Transverse colon (tissue), 4 donors: ENCODE measurements around the gene DISC1. TPM values are rescaled to one million over a fixed set of nuclear protein-coding genes. Genes with fewer than 3 reads are reported as not detected.
"Not testable (repeated sequence)": the region's sequence is repeated elsewhere in the genome, so short reads cannot be mapped to it uniquely, and the experiment has no call there.

Experiments
- DNase-seq: peaks from one replicate; pipeline ENCODE4 v3.0.0-alpha.2; 2019
- H3K27ac ChIP-seq, 4 donors: fragments of 200-600 bp; sonication (generic); 2 replicates each; pipeline ENCODE4 v1.5.1; 2016 to 2018; ENCODE audit warnings: inconsistent platforms in 4 of 4
- H3K27me3 ChIP-seq: fragments of 200-600 bp; sonication (generic); 2 replicates; pipeline ENCODE4 v1.5.1; 2017; ENCODE audit warnings: inconsistent platforms
- H3K36me3 ChIP-seq, 4 donors: fragments of 200-600 bp; sonication (generic); 2 replicates each; pipeline ENCODE4 v1.5.1; 2017 to 2019; ENCODE audit warnings: inconsistent platforms in 4 of 4
- H3K4me1 ChIP-seq, 4 donors: fragments of 200-600 bp; sonication (generic); 2 replicates each; pipeline ENCODE4 v1.5.1; 2017 to 2020; ENCODE audit warnings: inconsistent platforms in 4 of 4
- H3K4me3 ChIP-seq, 4 donors: fragments of 200-600 bp; sonication (generic); 1 replicate in 1 of 4; 2 replicates in 3 of 4; pipeline versions ENCODE4 v1.5.1 to v1.6.1; 2017 to 2019; ENCODE audit warnings: inconsistent platforms in 4 of 4
- H3K9me3 ChIP-seq, 2 donors: fragments of 200-600 bp; sonication (generic); 2 replicates each; pipeline ENCODE4 v1.5.1; 2017 to 2019; ENCODE audit warnings: inconsistent platforms in 2 of 2
- EP300 ChIP-seq: sonication (generic); formaldehyde crosslinking; IDR thresholded peaks from one replicate; pipeline ENCODE4 v1.6.1; 2017; ENCODE audit warnings: antibody characterized with exemption, low read depth
- POLR2A ChIP-seq: fragments of 450-650 bp; IDR thresholded peaks from one replicate; pipeline ENCODE4 v1.6.1; 2016; ENCODE audit warnings: antibody characterized with exemption, mild to moderate bottlenecking, moderate library complexity
- POLR2AphosphoS5 ChIP-seq, 3 donors: sonication (generic); formaldehyde crosslinking; IDR thresholded peaks; one replicate each; pipeline ENCODE4 v1.6.1; 2016; ENCODE audit warnings: antibody characterized with exemption in 3 of 3
- WGBS, 2 donors: methylation state at CpG; one replicate each; pipeline ENCODE4 v1.1.5; 2018; ENCODE audit warnings: low coverage in 1 of 2; 5-methylcytosine and 5-hydroxymethylcytosine counted together
- in situ Hi-C, 4 donors: fragments of 200-750 bp; cut with MboI; loops; one replicate each; pipeline versions ENCODE4 v1.15.0 to v1.15.1; 2017; ENCODE audit warnings: low sequenced_read_pairs in 3 of 4, low pct_ligation_motif_present in 1 of 4, low pct_unique_long_range_greater_than_20kb in 1 of 4
- intact Hi-C: fragments of 100-400 bp; cut with DNase I; formaldehyde crosslinking; loops from one replicate; pipeline ENCODE4 v1.15.1; 2023; ENCODE audit warnings: low total_unique reads
- total RNA-seq, 4 donors: library from RNA; depleted of rRNA; stranded (reverse); fragments of >200 nt; gene quantifications; one replicate each; pipeline ENCODE4 v1.1.0, GENCODE V29; 2016
- TF ChIP-seq, protein P1 (sequence below), 5 experiments: fragments of 200-600 bp in 3 of 5; fragments of 450-650 bp in 2 of 5; sonication (generic) in 3 of 5; IDR thresholded peaks; 1 replicate in 2 of 5; 2 replicates in 3 of 5; pipeline ENCODE4 v1.5.1; 2016 to 2017; ENCODE audit warnings: antibody characterized with exemption in 5 of 5, inconsistent platforms in 3 of 5, mild to moderate bottlenecking in 2 of 5, moderate library complexity in 1 of 5

DISC1 gene
- total RNA-seq, 4 donors from 2014 or later: 7.8 to 20.3 (median 11.5) TPM

DNA sequence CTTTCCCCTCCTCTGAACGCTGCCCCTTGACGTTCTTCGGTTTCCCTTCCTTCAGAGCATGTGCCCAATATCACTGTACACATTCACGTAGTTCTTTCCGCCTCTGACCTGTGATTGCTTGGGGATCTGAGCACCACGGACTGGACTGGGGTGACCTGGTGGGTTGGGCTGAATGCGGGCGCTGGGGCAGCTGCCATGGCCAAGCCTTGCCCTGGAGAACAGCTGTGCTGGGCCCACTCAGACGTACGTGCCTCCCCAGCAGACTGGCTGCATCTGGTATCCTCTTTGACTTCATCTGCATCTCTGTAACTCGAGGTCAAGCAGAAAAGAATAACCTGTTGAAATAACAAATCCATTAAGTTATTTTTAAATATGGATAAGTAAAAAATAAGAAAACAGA lies 35.1 kb upstream of the DISC1 start:
- TF ChIP-seq POLR2A (no peak), EP300 (no peak), POLR2AphosphoS5 (IDR thresholded peaks at IDR 0.05) (no peak)
- TF ChIP-seq, protein P1, sequence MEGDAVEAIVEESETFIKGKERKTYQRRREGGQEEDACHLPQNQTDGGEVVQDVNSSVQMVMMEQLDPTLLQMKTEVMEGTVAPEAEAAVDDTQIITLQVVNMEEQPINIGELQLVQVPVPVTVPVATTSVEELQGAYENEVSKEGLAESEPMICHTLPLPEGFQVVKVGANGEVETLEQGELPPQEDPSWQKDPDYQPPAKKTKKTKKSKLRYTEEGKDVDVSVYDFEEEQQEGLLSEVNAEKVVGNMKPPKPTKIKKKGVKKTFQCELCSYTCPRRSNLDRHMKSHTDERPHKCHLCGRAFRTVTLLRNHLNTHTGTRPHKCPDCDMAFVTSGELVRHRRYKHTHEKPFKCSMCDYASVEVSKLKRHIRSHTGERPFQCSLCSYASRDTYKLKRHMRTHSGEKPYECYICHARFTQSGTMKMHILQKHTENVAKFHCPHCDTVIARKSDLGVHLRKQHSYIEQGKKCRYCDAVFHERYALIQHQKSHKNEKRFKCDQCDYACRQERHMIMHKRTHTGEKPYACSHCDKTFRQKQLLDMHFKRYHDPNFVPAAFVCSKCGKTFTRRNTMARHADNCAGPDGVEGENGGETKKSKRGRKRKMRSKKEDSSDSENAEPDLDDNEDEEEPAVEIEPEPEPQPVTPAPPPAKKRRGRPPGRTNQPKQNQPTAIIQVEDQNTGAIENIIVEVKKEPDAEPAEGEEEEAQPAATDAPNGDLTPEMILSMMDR (IDR thresholded peaks at IDR 0.05): no peak
- intact Hi-C loops: loop anchor here (5.0 kb wide), 1 partner anchor 234 kb away; no protein-coding TSS in a partner anchor

DNA sequence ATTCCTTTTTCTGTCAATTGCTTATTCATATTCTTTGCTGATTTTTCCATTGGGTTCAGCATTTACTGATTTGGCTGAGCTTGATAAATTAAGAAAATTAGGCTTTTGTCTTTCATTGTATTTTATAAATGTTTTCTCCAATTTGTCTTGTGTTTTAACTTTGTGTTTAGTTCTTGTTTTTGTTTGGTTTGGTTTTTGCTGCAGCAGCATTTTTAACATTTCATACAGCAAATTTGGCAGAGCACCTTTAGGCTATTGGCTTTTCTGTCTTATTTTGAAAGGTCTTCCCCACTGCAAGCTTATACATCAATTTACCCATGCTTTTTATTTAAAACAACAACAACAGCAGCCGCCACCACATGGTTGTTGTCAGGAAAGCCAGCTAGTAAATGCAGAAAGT lies 33.8 kb upstream of the DISC1 start:
- H3K4me1 ChIP-seq: peaks cover 0 to 7% (median 0%) of the 10 kb centered on the region in 4 donors
- DNase-seq: no peak
- in situ Hi-C loops (no loop called here), intact Hi-C loops (loop anchor here (5.0 kb wide), 1 partner anchor 236 kb away; no protein-coding TSS in a partner anchor)
- TF ChIP-seq, protein P1 (IDR thresholded peaks at IDR 0.05): no peak
- no peak for TF ChIP-seq EP300
- TF ChIP-seq POLR2AphosphoS5 (IDR thresholded peaks at IDR 0.05): no peak
- TF ChIP-seq POLR2A: no peak
- H3K9me3 ChIP-seq: no peaks in the 10 kb centered on the region
- H3K27ac ChIP-seq: no peak overlapping the region
- no peaks in the 10 kb centered on the region for H3K36me3 ChIP-seq
- 63 to 86% methylated on average over 1 of the region's 1 CpG for WGBS, 2 donors
- H3K27me3 ChIP-seq: no peaks in the 10 kb centered on the region
- H3K4me3 ChIP-seq: no peak overlapping the region

More for the DNA sequence above, 35.1 kb upstream of the DISC1 start:
- 20 to 74% methylated on average over 1 to 11 of the region's 11 CpGs for WGBS, 2 donors
- in situ Hi-C loops: no loop called here
- DNase-seq: no peak
- no peaks in the 10 kb centered on the region for H3K27me3 ChIP-seq
- no peak overlapping the region for H3K4me3 ChIP-seq
- no peaks in the 10 kb centered on the region for H3K9me3 ChIP-seq
- no peak overlapping the region for H3K27ac ChIP-seq
- H3K4me1 ChIP-seq: peaks cover 0 to 7% (median 0%) of the 10 kb centered on the region in 4 donors
- H3K36me3 ChIP-seq: no peaks in the 10 kb centered on the region

DNA sequence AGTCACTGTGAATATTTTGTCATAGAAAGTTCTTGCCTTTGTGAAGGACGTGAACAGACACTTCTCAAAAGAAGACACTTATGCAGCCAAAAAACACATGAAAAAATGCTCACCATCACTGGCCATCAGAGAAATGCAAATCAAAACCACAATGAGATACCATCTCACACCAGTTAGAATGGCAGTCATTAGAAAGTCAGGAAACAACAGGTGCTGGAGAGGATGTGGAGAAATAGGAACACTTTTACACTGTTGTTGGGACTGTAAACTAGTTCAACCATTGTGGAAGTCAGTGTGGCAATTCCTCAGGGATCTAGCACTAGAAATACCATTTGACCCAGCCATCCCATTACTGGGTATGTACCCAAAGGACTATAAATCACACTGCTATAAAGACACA lies 33.3 kb upstream of the DISC1 start:
- H3K4me1 ChIP-seq, H3K4me3 ChIP-seq, DNase-seq, H3K9me3 ChIP-seq, H3K27ac ChIP-seq, H3K27me3 ChIP-seq, in situ Hi-C loops, H3K36me3 ChIP-seq: not testable (repeated sequence)
- 76 to 100% methylated on average over 1 of the region's 1 CpG for WGBS, 2 donors
- intact Hi-C loops: loop anchor here (5.0 kb wide), 1 partner anchor 236 kb away; no protein-coding TSS in a partner anchor

DNA sequence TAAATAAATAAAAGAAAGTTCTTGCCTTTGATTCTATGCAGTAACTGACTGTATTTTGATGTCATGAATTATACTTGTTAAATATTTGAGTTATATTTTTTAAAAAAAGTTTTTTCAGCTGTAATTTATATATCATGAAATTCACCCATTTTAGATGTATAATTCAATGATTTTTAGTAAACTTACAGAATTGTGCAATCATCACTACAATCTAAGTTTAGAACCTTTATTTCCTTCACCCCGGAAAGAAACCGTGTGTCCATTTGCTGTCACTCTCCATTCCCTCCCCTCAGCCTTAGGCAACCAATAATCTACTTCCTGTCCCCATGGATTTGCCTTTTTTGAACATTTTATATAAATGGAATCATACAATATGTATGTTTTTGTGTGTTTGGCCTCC lies 32.5 kb upstream of the DISC1 start:
- Histone ChIP-seq H3K27me3 (no peaks in the 10 kb centered on the region), H3K9me3 (no peaks in the 10 kb centered on the region), H3K4me3 (no peak overlapping the region), H3K27ac (peak overlapping the region in 2 of 4 donors; percentile 9 to 14), H3K4me1 (peaks cover 0 to 7% (median 0%) of the 10 kb centered on the region in 4 donors), H3K36me3 (no peaks in the 10 kb centered on the region)
- in situ Hi-C loops (no loop called here), intact Hi-C loops (loop anchor here (5.0 kb wide), 1 partner anchor 237 kb away; no protein-coding TSS in a partner anchor)
- 42 to 99% methylated on average over 2 of the region's 2 CpGs for WGBS, 2 donors
- DNase-seq: no peak
- TF ChIP-seq POLR2A: no peak
- no peak for TF ChIP-seq EP300
- TF ChIP-seq, protein P1 (IDR thresholded peaks at IDR 0.05): no peak
- no peak for TF ChIP-seq POLR2AphosphoS5 (IDR thresholded peaks at IDR 0.05)

DNA sequence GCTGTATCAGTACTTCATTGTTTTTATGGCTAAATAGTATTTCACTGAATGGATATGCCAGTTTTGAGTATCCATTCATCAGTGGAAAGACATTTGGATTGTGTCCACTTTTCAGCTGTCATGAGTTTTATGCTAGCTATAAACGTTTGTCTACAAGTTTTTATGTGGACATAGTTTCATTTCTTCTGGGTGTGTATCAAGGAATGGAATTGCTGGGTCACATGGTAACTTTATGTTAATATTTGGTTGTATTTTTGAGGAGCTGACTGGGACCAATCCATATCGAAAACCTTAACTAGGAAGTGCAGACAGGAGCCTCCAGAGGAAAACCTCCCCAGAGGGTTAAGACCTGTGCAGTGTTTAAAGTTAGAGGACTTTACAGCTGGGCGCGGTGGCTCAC lies 31.8 kb upstream of the DISC1 start:
- Histone ChIP-seq H3K27me3 (no peaks in the 10 kb centered on the region), H3K4me1 (peaks cover 0 to 7% (median 0%) of the 10 kb centered on the region in 4 donors), H3K27ac (peak overlapping the region in 2 of 4 donors; percentile 33 to 34), H3K9me3 (no peaks in the 10 kb centered on the region), H3K36me3 (no peaks in the 10 kb centered on the region), H3K4me3 (no peak overlapping the region)
- 33 to 72% methylated on average over 1 to 4 of the region's 4 CpGs for WGBS, 2 donors
- in situ Hi-C loops (no loop called here), intact Hi-C loops (loop anchor here (5.0 kb wide), 1 partner anchor 237 kb away; no protein-coding TSS in a partner anchor)
- no peak for DNase-seq
- TF ChIP-seq, protein P1 (IDR thresholded peaks at IDR 0.05): no peak
- TF ChIP-seq POLR2AphosphoS5 (IDR thresholded peaks at IDR 0.05) (no peak), POLR2A (no peak), EP300 (no peak)
